ENCODE measurements around the gene NANOS3.

The NANOS3 gene

GRCh38 chr19:13923194-13923987, 46.5 kb downstream of the NANOS3 start:
- Histone ChIP-seq H3K79me2 (ENCODE audit: control insufficient read depth, low read length) (no peaks in the 10 kb centered on the region), H3K4me3 (ENCODE audit: low read length) (no peak overlapping the region), H3K27me3 (ENCODE audit: control insufficient read depth, low read length) (no peaks in the 10 kb centered on the region), H3K9me3 (ENCODE audit: control insufficient read depth, insufficient read depth, low read length) (peaks cover 11% of the 10 kb centered on the region; the same call in 1 of the 2 replicates), H3K9me2 (replicated peaks; ENCODE audit: control insufficient read depth, low read length) (no peaks in the 10 kb centered on the region), H3F3A (ENCODE audit: control insufficient read depth, insufficient read depth) (no peaks in the 10 kb centered on the region), H3K4me1 (ENCODE audit: control insufficient read depth, low read length) (peaks cover 4% of the 10 kb centered on the region), H4K20me1 (ENCODE audit: control insufficient read depth, insufficient read depth, low read depth, low read length) (no peaks in the 10 kb centered on the region), H3K27ac (ENCODE audit: low read depth, low read length) (no peak overlapping the region), H3K36me3 (ENCODE audit: control insufficient read depth, low read length) (peaks cover 72% of the 10 kb centered on the region), H3K4me2 (ENCODE audit: low read length) (no peak overlapping the region)
- TF ChIP-seq EZH2phosphoT487 (IDR thresholded peaks at IDR 0.05; ENCODE audit: borderline replicate concordance, low read length) (no peak), CTCF (IDR thresholded peaks at IDR 0.05; ENCODE audit: low read depth, low read length, poor library complexity, severe bottlenecking) (no peak)

GRCh38 chr19:13926010-13926409, 49.1 kb downstream of the NANOS3 start:
- H3K79me2 ChIP-seq (ENCODE audit: control insufficient read depth, low read length), result no peaks in the 10 kb centered on the region
- TF ChIP-seq CTCF (IDR thresholded peaks at IDR 0.05; ENCODE audit: low read depth, low read length, poor library complexity, severe bottlenecking), result no peak
- no peak for TF ChIP-seq EZH2phosphoT487 (IDR thresholded peaks at IDR 0.05; ENCODE audit: borderline replicate concordance, low read length)
- no peaks in the 10 kb centered on the region for H4K20me1 ChIP-seq (ENCODE audit: control insufficient read depth, insufficient read depth, low read depth, low read length)
- peaks cover 4% of the 10 kb centered on the region for H3K4me1 ChIP-seq (ENCODE audit: control insufficient read depth, low read length)
- H3K4me2 ChIP-seq (ENCODE audit: low read length), result no peak overlapping the region
- H3K9me2 ChIP-seq (replicated peaks; ENCODE audit: control insufficient read depth, low read length), result no peaks in the 10 kb centered on the region
- H3K4me3 ChIP-seq (ENCODE audit: low read length), result no peak overlapping the region
- H3K27me3 ChIP-seq (ENCODE audit: control insufficient read depth, low read length), result no peaks in the 10 kb centered on the region
- no peak overlapping the region for H3K27ac ChIP-seq (ENCODE audit: low read depth, low read length)
- H3K9me3 ChIP-seq (ENCODE audit: control insufficient read depth, insufficient read depth, low read length), result peaks cover 4% of the 10 kb centered on the region; the same call in 1 of the 2 replicates
- H3F3A ChIP-seq (ENCODE audit: control insufficient read depth, insufficient read depth), result no peaks in the 10 kb centered on the region
- peaks cover 53% of the 10 kb centered on the region for H3K36me3 ChIP-seq (ENCODE audit: control insufficient read depth, low read length)

GRCh38 chr19:13926715-13927114, 49.8 kb downstream of the NANOS3 start:
- no peaks in the 10 kb centered on the region for H4K20me1 ChIP-seq (ENCODE audit: control insufficient read depth, insufficient read depth, low read depth, low read length)
- TF ChIP-seq CTCF (IDR thresholded peaks at IDR 0.05; ENCODE audit: low read depth, low read length, poor library complexity, severe bottlenecking), result no peak
- no peak for TF ChIP-seq EZH2phosphoT487 (IDR thresholded peaks at IDR 0.05; ENCODE audit: borderline replicate concordance, low read length)
- no peaks in the 10 kb centered on the region for H3K79me2 ChIP-seq (ENCODE audit: control insufficient read depth, low read length)
- no peaks in the 10 kb centered on the region for H3F3A ChIP-seq (ENCODE audit: control insufficient read depth, insufficient read depth)
- H3K27me3 ChIP-seq (ENCODE audit: control insufficient read depth, low read length), result no peaks in the 10 kb centered on the region
- H3K4me1 ChIP-seq (ENCODE audit: control insufficient read depth, low read length), result no peaks in the 10 kb centered on the region
- H3K4me3 ChIP-seq (ENCODE audit: low read length), result no peak overlapping the region
- no peaks in the 10 kb centered on the region for H3K9me3 ChIP-seq (ENCODE audit: control insufficient read depth, insufficient read depth, low read length)
- no peak overlapping the region for H3K27ac ChIP-seq (ENCODE audit: low read depth, low read length)
- H3K9me2 ChIP-seq (replicated peaks; ENCODE audit: control insufficient read depth, low read length), result no peaks in the 10 kb centered on the region
- peaks cover 46% of the 10 kb centered on the region for H3K36me3 ChIP-seq (ENCODE audit: control insufficient read depth, low read length)
- H3K4me2 ChIP-seq (ENCODE audit: low read length), result no peak overlapping the region

Measured in DOHH2 (cell line).